HCT116 (cell line): ENCODE measurements around the gene SLC7A10.

Experiments used
- EZH2 ChIP-seq: fragments of 200-600 bp; sonication (generic); IDR thresholded peaks from 2 replicates; pipeline ENCODE4 v1.6.1; 2017; ENCODE audit warnings: antibody characterized with exemption, mixed run types
- JUND ChIP-seq: IDR thresholded peaks from 2 replicates; pipeline ENCODE4 v1.6.1; 2012
- POLR2A ChIP-seq: IDR thresholded peaks from 2 replicates; pipeline ENCODE4 v1.7.0; 2011; ENCODE audit warnings: borderline replicate concordance; ENCODE audit not compliant: insufficient read depth, insufficient read length; ENCODE audit errors: extremely low read depth
- RAD21 ChIP-seq: IDR thresholded peaks from 2 replicates; pipeline ENCODE4 v1.6.1; 2012; ENCODE audit warnings: low read depth, mild to moderate bottlenecking
- REST ChIP-seq: IDR thresholded peaks from 2 replicates; pipeline ENCODE4 v1.6.1; 2012; ENCODE audit warnings: low read depth
- TF ChIP-seq, protein P1 (sequence below), 3 experiments: fragments of 200-600 bp in 1 of 3; sonication (generic) in 1 of 3; IDR thresholded peaks in 2 of 3; conservative IDR thresholded peaks in 1 of 3; 2 replicates each; pipeline ENCODE4 v1.5.1; 2012 to 2017; ENCODE audit warnings: low read depth in 2 of 3, low read length in 2 of 3, antibody characterized with exemption in 1 of 3, borderline replicate concordance in 1 of 3, control low read depth in 1 of 3, mild to moderate bottlenecking in 1 of 3, mixed read lengths in 1 of 3, mixed run types in 1 of 3, moderate library complexity in 1 of 3; ENCODE audit not compliant: insufficient read depth in 1 of 3
- TF ChIP-seq, protein P2 (sequence below): IDR thresholded peaks from 2 replicates; pipeline ENCODE4 v1.6.1; 2012

DNA sequence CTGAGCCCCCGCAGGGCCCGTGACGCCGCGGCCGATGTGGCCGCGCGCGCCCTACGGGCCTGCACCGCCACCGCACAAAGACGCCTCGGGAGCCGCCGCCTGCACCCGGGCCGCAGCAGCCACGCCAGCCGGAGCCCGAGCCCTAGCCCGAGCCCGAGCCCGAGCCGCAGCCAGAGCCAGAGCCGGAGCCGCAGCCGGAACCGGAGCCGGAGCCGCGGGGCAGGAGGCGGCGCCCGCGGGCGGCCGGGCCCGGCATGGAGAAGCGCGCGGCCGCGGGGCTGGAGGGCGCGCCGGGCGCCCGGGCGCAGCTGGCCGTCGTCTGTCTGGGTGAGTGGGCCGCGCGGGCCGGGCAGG, 31.1 kb downstream of the SLC7A10 start:
- TF ChIP-seq, protein P1, sequence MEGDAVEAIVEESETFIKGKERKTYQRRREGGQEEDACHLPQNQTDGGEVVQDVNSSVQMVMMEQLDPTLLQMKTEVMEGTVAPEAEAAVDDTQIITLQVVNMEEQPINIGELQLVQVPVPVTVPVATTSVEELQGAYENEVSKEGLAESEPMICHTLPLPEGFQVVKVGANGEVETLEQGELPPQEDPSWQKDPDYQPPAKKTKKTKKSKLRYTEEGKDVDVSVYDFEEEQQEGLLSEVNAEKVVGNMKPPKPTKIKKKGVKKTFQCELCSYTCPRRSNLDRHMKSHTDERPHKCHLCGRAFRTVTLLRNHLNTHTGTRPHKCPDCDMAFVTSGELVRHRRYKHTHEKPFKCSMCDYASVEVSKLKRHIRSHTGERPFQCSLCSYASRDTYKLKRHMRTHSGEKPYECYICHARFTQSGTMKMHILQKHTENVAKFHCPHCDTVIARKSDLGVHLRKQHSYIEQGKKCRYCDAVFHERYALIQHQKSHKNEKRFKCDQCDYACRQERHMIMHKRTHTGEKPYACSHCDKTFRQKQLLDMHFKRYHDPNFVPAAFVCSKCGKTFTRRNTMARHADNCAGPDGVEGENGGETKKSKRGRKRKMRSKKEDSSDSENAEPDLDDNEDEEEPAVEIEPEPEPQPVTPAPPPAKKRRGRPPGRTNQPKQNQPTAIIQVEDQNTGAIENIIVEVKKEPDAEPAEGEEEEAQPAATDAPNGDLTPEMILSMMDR (IDR thresholded peaks at IDR 0.05 in 2 of 3, conservative IDR thresholded peaks at IDR 0.05 in 1 of 3; ENCODE audit: borderline replicate concordance in 1 of 3, insufficient read depth in 1 of 3, low read depth in 2 of 3, low read length in 2 of 3) = no peak
- no peak for TF ChIP-seq REST
- TF ChIP-seq, protein P2, sequence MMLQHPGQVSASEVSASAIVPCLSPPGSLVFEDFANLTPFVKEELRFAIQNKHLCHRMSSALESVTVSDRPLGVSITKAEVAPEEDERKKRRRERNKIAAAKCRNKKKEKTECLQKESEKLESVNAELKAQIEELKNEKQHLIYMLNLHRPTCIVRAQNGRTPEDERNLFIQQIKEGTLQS = no peak
- no peak for TF ChIP-seq JUND
- TF ChIP-seq RAD21 = no peak
- TF ChIP-seq EZH2 = no peak
- no peak for TF ChIP-seq POLR2A
